ENCODE measurements around the gene PMEPA1.

GRCh38 chr20:57680131-57680716, 29.6 kb downstream of the PMEPA1 start:
- TF ChIP-seq TAF1 (IDR thresholded peaks at IDR 0.05; ENCODE audit: low read depth, low read length) (0 out of 2 replicates have a peak, but pooled peaks have one; percentile 14), POU2F2 (IDR thresholded peaks at IDR 0.05; ENCODE audit: low read depth, low read length) (peak; percentile 84; the same call in 1 of the 2 replicates)
